Activated naive CD4-positive, alpha-beta T cell treated with anti-CD3 and anti-CD28 coated beads, Interleukin-2, amount 50 U/mL, for 72 hours (primary cell): Measurements from ENCODE around the gene NOPCHAP1. TPM values are rescaled to one million over a fixed set of nuclear protein-coding genes. Genes with fewer than 3 reads are reported as not detected.

Experiments used
- ATAC-seq, 2 donors: fragments of 150-1000 bp; cut with Tn5 transposase; 2 replicates each; pipeline ENCODE4 v1.10.0; 2021; ENCODE audit warnings: mild to moderate bottlenecking in 2 of 2, moderate library complexity in 2 of 2
- DNase-seq, 2 donors: peaks; one replicate each; pipeline ENCODE4 v3.0.0; 2021 to 2022; ENCODE audit warnings: low spot score in 2 of 2
- H3K27ac Mint-ChIP-seq, 2 donors: one replicate each; pipeline ENCODE4 v1.8.0; 2022; ENCODE audit warnings: mild to moderate bottlenecking in 2 of 2, mixed read lengths in 2 of 2
- H3K36me3 Mint-ChIP-seq, 2 donors: one replicate each; pipeline ENCODE4 v1.8.0; 2022; ENCODE audit warnings: mixed read lengths in 2 of 2
- H3K9me3 Mint-ChIP-seq, 2 donors: one replicate each; pipeline ENCODE4 v1.8.0; 2022; ENCODE audit warnings: mixed read lengths in 2 of 2
- total RNA-seq, 2 donors: library from RNA; stranded (reverse); gene quantifications; one replicate each; pipeline ENCODE4 v1.2.3, GENCODE V29; 2022

The NOPCHAP1 gene
- total RNA-seq, 2 donors from 2014 or later, result 25.2 to 36.6 TPM

DNA sequence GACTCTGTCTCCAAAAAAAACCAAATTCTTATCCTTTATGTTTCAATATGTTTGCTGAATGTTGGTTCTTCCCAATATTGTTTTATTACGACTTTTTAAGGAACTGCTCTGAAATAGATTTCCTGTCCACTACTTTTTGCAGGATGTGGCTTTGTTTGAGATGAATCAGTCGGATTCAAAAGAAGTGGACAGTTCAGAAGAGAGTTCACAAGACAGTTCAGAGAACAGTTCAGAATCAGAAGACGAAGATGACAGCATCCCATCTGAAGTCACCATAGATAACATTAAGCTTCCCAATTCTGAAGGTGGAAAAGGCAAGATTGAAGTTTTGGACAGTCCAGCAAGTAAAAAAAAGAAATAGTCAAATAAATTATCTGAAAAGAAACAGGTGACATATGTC lies 8.2 kb downstream of the NOPCHAP1 start:
- Mint-ChIP-seq H3K27ac (no peak overlapping the region), H3K9me3 (no peaks in the 10 kb centered on the region), H3K36me3 (peaks cover 52 to 65% of the 10 kb centered on the region in 2 donors)
- ATAC-seq (no peak), DNase-seq (no peak)

- Mint-ChIP-seq H3K9me3 (peaks cover 0 to 5% of the 10 kb centered on the region in 2 donors), H3K36me3 (peaks cover 64 to 67% of the 10 kb centered on the region in 2 donors), H3K27ac (no peak overlapping the region)
- no peak for DNase-seq
- ATAC-seq, result no peak
Measured at GRCh38 chr12:104997541-104997940, 11.4 kb downstream of the NOPCHAP1 start.

- H3K9me3 Mint-ChIP-seq, result peaks cover 0 to 5% of the 10 kb centered on the region in 2 donors
- H3K36me3 Mint-ChIP-seq, result peaks cover 65 to 76% of the 10 kb centered on the region in 2 donors
- DNase-seq (no peak), ATAC-seq (no peak)
- H3K27ac Mint-ChIP-seq, result peak overlapping the region in 1 of 2 donors; percentile 65
Measured at GRCh38 chr12:104998423-104999346, 12.6 kb downstream of the NOPCHAP1 start.

- no peak for ATAC-seq
- peak overlapping the region in 1 of 2 donors; percentile 15 for H3K27ac Mint-ChIP-seq
- peaks cover 68 to 79% of the 10 kb centered on the region in 2 donors for H3K36me3 Mint-ChIP-seq
- H3K9me3 Mint-ChIP-seq, result peaks cover 0 to 5% of the 10 kb centered on the region in 2 donors
- DNase-seq, result no peak
Measured at GRCh38 chr12:104999347-104999685, 13.2 kb downstream of the NOPCHAP1 start.

DNA sequence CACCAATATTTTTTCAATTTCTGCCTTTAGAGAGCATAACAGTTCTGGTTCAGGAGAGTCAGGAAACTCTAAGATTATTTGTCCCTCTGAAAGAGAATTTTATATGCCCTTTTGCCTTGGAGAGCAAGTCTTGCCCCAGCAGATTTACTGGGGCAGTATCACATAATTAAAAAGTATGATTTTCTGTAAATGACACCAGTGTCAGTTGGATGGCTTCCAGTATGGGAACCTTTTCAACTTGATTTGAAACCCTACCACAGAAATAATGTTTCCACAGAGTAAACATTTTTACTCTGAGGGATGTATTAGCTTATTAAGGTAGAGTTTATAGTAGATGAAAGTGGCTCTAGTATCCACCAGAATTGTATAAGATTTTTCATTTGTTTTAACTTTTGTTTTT lies 15.4 kb downstream of the NOPCHAP1 start:
- no peak for ATAC-seq
- no peak for DNase-seq
- Mint-ChIP-seq H3K27ac (no peak overlapping the region), H3K9me3 (peaks cover 0 to 5% of the 10 kb centered on the region in 2 donors), H3K36me3 (peaks cover 72 to 89% of the 10 kb centered on the region in 2 donors)

GRCh38 chr12:105013892-105014291 lies 27.8 kb downstream of the NOPCHAP1 start:
- peaks cover 44 to 46% of the 10 kb centered on the region in 2 donors for H3K36me3 Mint-ChIP-seq
- ATAC-seq, result no peak
- peaks cover 8 to 26% of the 10 kb centered on the region in 2 donors for H3K9me3 Mint-ChIP-seq
- H3K27ac Mint-ChIP-seq, result no peak overlapping the region
- no peak for DNase-seq

GRCh38 chr12:105014603-105015002 lies 28.5 kb downstream of the NOPCHAP1 start:
- Mint-ChIP-seq H3K9me3 (peaks cover 8 to 23% of the 10 kb centered on the region in 2 donors), H3K36me3 (peaks cover 37 to 39% of the 10 kb centered on the region in 2 donors), H3K27ac (no peak overlapping the region)
- ATAC-seq, result no peak
- no peak for DNase-seq

DNA sequence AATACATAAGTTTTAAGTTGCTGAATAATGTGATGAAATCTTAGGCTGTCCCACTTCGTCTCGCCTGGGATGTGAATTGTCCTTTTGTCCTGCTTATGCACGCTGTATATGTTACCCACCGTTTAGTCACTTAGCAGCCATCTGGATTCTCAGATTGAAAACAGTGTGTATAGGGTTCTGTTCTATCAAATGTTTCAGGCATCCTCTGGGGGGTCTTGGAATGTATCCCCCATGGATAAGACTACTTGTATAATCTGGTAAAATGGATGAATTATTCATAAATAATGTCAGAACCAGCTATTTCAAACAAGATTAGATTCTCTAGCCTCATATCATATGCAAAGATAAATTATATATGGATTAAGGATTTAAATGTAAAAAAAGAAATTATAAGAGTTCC lies 29.4 kb downstream of the NOPCHAP1 start:
- Mint-ChIP-seq H3K9me3 (peaks cover 4 to 18% of the 10 kb centered on the region in 2 donors), H3K27ac (no peak overlapping the region), H3K36me3 (peaks cover 28 to 30% of the 10 kb centered on the region in 2 donors)

DNA sequence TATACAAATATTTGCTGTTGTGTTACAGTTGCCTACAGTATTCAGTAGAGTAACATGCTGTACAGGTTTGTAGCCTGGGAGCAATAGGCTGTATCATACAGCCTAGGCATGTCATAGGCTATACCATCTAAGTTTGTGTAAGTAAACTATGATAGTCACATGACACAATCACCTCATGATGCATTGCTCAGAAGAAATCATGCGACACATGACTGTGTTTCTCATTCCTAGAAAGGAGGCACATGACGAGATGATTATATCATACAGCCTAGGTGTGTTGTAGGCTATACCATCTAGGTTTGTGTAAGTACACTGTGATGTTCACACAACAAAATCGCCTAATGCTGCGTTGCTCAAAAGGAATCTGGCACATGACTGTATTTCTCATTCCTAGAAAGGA lies 31.9 kb downstream of the NOPCHAP1 start:
- Mint-ChIP-seq H3K27ac (no peak overlapping the region), H3K36me3 (peaks cover 4 to 7% of the 10 kb centered on the region in 2 donors), H3K9me3 (no peaks in the 10 kb centered on the region)
- DNase-seq (no peak), ATAC-seq (peak in 1 of 2 donors; percentile 58)

More for the DNA sequence above, 29.4 kb downstream of the NOPCHAP1 start:
- DNase-seq (no peak), ATAC-seq (no peak)

DNA sequence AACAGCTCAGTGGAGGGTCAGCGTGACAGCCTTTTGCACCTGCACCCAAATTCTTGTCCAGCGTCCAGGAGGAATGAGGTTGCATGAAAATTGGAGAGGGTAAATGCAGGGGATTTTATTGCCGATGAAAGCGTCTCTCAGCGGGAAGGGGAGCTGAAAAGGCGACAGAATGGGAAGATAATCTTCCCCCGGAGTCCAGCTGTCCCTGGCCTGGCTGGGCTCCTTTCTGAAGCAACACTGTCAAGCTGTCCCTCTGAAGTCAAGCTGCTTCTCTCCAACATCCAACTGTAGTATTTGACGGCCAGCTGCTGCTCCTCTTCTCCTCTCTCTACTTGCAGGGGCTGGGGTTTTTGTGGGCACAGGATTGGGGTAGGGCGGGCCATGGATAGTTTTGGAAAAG lies 32.7 kb downstream of the NOPCHAP1 start:
- no peak for ATAC-seq
- Mint-ChIP-seq H3K36me3 (peaks cover 4 to 7% of the 10 kb centered on the region in 2 donors), H3K27ac (no peak overlapping the region), H3K9me3 (no peaks in the 10 kb centered on the region)
- no peak for DNase-seq

DNA sequence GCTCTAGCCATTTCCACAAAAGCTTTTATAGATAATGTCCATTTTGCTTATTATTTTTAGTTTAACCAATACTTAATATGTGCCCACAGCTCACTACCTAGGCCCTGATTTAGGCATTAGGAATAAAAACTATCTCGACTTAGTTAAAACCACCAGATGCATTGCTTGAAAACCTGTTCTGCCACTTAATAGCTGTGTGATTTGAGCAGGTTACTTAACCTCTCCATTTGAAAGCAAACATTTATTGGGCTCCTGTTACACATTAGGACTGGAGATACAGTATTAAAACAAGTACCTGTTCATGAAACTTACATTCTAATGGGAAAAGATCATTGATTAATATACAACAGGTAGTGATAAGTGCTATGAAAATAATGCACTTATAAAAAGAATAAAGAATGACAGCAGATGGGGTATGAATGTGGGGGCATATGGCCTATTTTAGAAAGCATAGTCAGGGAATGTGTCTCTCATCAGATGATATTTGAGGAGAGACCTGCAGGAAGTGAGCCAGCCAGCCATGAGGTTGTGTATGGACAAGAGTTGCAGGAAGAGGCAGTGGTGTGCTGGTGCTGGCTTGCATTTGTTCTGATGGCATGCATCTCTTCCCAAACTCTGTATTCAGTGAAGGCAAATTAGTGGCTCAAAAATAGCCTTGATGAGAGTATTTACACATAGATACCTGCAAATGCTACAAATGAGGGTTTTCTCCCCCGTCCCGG lies 34.3 kb downstream of the NOPCHAP1 start:
- Mint-ChIP-seq H3K9me3 (no peaks in the 10 kb centered on the region), H3K36me3 (no peaks in the 10 kb centered on the region), H3K27ac (no peak overlapping the region)
- DNase-seq, result no peak
- no peak for ATAC-seq

GRCh38 chr12:105024928-105025327 lies 38.8 kb downstream of the NOPCHAP1 start:
- H3K9me3 Mint-ChIP-seq, result no peaks in the 10 kb centered on the region
- H3K36me3 Mint-ChIP-seq, result no peaks in the 10 kb centered on the region
- DNase-seq, result no peak
- no peak for ATAC-seq
- no peak overlapping the region for H3K27ac Mint-ChIP-seq

GRCh38 chr12:105025890-105026289 lies 39.8 kb downstream of the NOPCHAP1 start:
- DNase-seq (no peak), ATAC-seq (no peak)
- Mint-ChIP-seq H3K27ac (no peak overlapping the region), H3K36me3 (no peaks in the 10 kb centered on the region), H3K9me3 (no peaks in the 10 kb centered on the region)

DNA sequence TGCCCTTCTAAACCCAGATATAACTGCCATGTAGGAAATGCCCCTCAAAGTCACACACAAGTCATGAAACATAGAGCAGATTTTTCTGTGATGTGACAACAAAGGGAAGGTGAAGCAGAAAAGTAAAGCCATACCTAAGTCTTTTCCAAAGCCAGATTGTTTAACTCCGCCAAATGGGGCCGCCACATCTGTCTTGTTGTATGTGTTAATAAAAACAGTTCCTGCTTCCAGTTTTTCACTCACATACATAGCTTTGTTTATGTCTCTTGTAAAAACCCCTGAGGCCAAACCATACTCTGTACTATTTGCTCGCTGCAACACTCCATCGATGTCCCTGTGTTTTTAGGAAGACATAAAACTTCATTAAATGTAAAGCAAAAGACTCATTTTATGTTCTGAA lies 40.3 kb downstream of the NOPCHAP1 start:
- Mint-ChIP-seq H3K36me3 (no peaks in the 10 kb centered on the region), H3K9me3 (no peaks in the 10 kb centered on the region), H3K27ac (no peak overlapping the region)
- DNase-seq (no peak), ATAC-seq (no peak)

- ATAC-seq, result peak; percentile 20 to 77
- Mint-ChIP-seq H3K9me3 (no peaks in the 10 kb centered on the region), H3K27ac (peak overlapping the region in 1 of 2 donors; percentile 0), H3K36me3 (peaks cover 5 to 15% of the 10 kb centered on the region in 2 donors)
- DNase-seq, result no peak
Measured at GRCh38 chr12:105030820-105031807, 45.0 kb downstream of the NOPCHAP1 start.

DNA sequence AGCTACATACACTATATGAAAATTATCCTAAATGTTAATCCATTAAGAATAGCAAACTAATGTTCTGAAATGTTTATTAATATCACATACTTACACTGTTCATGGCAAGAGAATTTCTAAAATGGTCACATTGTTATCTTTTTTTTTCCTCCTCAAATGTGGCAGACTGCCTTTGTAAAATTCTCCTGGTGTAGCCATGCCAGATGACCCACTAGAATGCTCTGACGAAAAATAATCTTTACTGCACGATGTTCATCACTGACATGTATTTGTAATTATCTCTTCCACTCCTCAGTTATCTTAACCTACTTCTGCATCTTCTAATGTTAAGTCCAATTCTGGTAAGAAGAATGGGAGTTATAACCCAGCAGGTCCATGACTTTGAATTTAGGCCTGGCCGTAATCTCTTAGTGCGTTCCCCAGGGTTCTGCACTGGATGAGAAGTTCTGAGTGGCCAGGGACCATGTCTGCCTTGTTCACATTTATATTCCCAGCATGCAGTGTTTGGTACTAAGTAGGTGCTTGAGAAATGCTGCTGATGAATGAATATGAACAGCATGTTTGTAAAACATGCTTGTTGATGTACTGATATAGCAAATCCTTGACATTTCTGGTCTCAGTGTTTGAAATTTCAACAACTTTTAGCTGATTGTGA lies 46.7 kb downstream of the NOPCHAP1 start:
- Mint-ChIP-seq H3K36me3 (peaks cover 5 to 15% of the 10 kb centered on the region in 2 donors), H3K27ac (peak overlapping the region in 1 of 2 donors; percentile 19), H3K9me3 (no peaks in the 10 kb centered on the region)
- ATAC-seq, result no peak
- DNase-seq, result no peak
